Measurements from ENCODE around the gene ADAMTS15. TPM values are rescaled to one million over a fixed set of nuclear protein-coding genes. Genes with fewer than 3 reads are reported as not detected.

Gene ADAMTS15
- total and polyA plus RNA-seq, 10 of the 15 experiments (the other 5 are each of a cell fraction or from before 2014, with no cell fraction given), result not detected

DNA sequence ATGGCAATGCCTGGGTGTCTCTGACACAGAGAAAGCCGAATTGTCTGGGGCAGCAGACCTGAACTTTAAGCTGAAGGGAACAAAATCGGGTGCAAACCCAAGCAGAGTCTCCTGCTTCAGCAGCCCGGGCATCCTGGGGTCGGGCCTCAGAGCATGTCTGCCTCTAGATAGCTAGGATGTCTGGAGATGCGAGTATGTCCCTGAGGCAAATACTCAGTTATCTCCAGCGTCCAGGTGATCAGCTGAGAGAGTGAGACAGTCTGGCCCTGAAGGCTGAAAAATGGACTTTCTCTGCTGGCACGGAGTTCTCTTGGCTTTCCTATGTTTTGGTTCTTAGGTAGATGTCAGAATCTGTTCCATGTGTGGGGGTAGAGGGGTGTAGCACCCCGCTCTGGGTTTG, 23.3 kb upstream of the ADAMTS15 start:
- TF ChIP-seq CBX5 (IDR thresholded peaks at IDR 0.05; ENCODE audit: low read depth) (no peak), ATF7 (IDR thresholded peaks at IDR 0.05; ENCODE audit: low read depth) (no peak), NFYA (IDR thresholded peaks at IDR 0.05; ENCODE audit: borderline replicate concordance, low read depth, low read length) (no peak), TAF1 (IDR thresholded peaks at IDR 0.05; ENCODE audit: borderline replicate concordance, low read depth, low read length) (no peak), IKZF1 (conservative IDR thresholded peaks at IDR 0.05) (no peak), TCF12 (IDR thresholded peaks at IDR 0.05; ENCODE audit: low read depth, low read length) (no peak), EGR1 (IDR thresholded peaks at IDR 0.05; ENCODE audit: borderline replicate concordance in 1 of 2, low read depth in 2 of 2, low read length in 2 of 2) (no peak), SREBF1 (IDR thresholded peaks at IDR 0.05; ENCODE audit: low read length) (no peak), MEF2A (IDR thresholded peaks at IDR 0.05; ENCODE audit: insufficient read depth, low read depth, low read length) (no peak), PML (IDR thresholded peaks at IDR 0.05; ENCODE audit: low read length) (no peak), TCF3 (IDR thresholded peaks at IDR 0.05; ENCODE audit: borderline replicate concordance, insufficient read depth, low read depth, low read length) (no peak), SUPT20H (IDR thresholded peaks at IDR 0.05; ENCODE audit: borderline replicate concordance, control insufficient read depth, low read depth, low read length) (no peak), TBL1XR1 (IDR thresholded peaks at IDR 0.05; ENCODE audit: low read depth, low read length) (no peak), MYC (IDR thresholded peaks at IDR 0.05; ENCODE audit: insufficient read depth, insufficient read length, insufficient replicate concordance, low read length, severe bottlenecking) (no peak)
- TF ChIP-seq, protein P1, sequence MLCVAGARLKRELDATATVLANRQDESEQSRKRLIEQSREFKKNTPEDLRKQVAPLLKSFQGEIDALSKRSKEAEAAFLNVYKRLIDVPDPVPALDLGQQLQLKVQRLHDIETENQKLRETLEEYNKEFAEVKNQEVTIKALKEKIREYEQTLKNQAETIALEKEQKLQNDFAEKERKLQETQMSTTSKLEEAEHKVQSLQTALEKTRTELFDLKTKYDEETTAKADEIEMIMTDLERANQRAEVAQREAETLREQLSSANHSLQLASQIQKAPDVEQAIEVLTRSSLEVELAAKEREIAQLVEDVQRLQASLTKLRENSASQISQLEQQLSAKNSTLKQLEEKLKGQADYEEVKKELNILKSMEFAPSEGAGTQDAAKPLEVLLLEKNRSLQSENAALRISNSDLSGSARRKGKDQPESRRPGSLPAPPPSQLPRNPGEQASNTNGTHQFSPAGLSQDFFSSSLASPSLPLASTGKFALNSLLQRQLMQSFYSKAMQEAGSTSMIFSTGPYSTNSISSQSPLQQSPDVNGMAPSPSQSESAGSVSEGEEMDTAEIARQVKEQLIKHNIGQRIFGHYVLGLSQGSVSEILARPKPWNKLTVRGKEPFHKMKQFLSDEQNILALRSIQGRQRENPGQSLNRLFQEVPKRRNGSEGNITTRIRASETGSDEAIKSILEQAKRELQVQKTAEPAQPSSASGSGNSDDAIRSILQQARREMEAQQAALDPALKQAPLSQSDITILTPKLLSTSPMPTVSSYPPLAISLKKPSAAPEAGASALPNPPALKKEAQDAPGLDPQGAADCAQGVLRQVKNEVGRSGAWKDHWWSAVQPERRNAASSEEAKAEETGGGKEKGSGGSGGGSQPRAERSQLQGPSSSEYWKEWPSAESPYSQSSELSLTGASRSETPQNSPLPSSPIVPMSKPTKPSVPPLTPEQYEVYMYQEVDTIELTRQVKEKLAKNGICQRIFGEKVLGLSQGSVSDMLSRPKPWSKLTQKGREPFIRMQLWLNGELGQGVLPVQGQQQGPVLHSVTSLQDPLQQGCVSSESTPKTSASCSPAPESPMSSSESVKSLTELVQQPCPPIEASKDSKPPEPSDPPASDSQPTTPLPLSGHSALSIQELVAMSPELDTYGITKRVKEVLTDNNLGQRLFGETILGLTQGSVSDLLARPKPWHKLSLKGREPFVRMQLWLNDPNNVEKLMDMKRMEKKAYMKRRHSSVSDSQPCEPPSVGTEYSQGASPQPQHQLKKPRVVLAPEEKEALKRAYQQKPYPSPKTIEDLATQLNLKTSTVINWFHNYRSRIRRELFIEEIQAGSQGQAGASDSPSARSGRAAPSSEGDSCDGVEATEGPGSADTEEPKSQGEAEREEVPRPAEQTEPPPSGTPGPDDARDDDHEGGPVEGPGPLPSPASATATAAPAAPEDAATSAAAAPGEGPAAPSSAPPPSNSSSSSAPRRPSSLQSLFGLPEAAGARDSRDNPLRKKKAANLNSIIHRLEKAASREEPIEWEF (IDR thresholded peaks at IDR 0.05; ENCODE audit: insufficient replicate concordance, low read depth, low read length), result no peak
- TF ChIP-seq, protein P2, sequence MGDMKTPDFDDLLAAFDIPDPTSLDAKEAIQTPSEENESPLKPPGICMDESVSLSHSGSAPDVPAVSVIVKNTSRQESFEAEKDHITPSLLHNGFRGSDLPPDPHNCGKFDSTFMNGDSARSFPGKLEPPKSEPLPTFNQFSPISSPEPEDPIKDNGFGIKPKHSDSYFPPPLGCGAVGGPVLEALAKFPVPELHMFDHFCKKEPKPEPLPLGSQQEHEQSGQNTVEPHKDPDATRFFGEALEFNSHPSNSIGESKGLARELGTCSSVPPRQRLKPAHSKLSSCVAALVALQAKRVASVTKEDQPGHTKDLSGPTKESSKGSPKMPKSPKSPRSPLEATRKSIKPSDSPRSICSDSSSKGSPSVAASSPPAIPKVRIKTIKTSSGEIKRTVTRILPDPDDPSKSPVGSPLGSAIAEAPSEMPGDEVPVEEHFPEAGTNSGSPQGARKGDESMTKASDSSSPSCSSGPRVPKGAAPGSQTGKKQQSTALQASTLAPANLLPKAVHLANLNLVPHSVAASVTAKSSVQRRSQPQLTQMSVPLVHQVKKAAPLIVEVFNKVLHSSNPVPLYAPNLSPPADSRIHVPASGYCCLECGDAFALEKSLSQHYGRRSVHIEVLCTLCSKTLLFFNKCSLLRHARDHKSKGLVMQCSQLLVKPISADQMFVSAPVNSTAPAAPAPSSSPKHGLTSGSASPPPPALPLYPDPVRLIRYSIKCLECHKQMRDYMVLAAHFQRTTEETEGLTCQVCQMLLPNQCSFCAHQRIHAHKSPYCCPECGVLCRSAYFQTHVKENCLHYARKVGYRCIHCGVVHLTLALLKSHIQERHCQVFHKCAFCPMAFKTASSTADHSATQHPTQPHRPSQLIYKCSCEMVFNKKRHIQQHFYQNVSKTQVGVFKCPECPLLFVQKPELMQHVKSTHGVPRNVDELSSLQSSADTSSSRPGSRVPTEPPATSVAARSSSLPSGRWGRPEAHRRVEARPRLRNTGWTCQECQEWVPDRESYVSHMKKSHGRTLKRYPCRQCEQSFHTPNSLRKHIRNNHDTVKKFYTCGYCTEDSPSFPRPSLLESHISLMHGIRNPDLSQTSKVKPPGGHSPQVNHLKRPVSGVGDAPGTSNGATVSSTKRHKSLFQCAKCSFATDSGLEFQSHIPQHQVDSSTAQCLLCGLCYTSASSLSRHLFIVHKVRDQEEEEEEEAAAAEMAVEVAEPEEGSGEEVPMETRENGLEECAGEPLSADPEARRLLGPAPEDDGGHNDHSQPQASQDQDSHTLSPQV (IDR thresholded peaks at IDR 0.05), result no peak
- Histone ChIP-seq H3K4me3 (no peak overlapping the region), H3K36me3 (ENCODE audit: control insufficient read depth in 2 of 2, insufficient read depth in 2 of 2, low read length in 1 of 2) (no peaks in the 10 kb centered on the region), H3K9me3 (replicated peaks; ENCODE audit: control insufficient read depth, insufficient read depth, low read length) (no peaks in the 10 kb centered on the region), H3K9ac (ENCODE audit: control insufficient read depth, insufficient read depth, low read length) (no peak overlapping the region), H3K27ac (ENCODE audit: control insufficient read depth, insufficient read depth) (no peak overlapping the region), H4K20me1 (ENCODE audit: control insufficient read depth, insufficient read depth) (no peaks in the 10 kb centered on the region; the same call in 1 of the 2 replicates), H3K4me2 (ENCODE audit: control insufficient read depth, insufficient read depth) (no peak overlapping the region), H3K79me2 (ENCODE audit: control insufficient read depth, insufficient read depth, low read length) (no peaks in the 10 kb centered on the region), H3K27me3 (replicated peaks in 1 of 2; ENCODE audit: control insufficient read depth in 2 of 2, insufficient read depth in 2 of 2, low read length in 1 of 2) (peaks cover 16 to 18% of the 10 kb centered on the region in 2 experiments), H2AFZ (ENCODE audit: control insufficient read depth, low read depth, low read length) (no peak overlapping the region), H3K4me1 (ENCODE audit: control insufficient read depth, insufficient read depth, low read length) (no peaks in the 10 kb centered on the region)
- no TSS peak for BruUV-seq (replicated peaks)
- CTCF ChIA-PET, result interaction anchor here (1.0 to 1.6 kb wide), 2 partner anchors 106 to 212 kb away, joined by 3 to 6 read pairs; no protein-coding TSS in a partner anchor
- FAIRE-seq (no peak), DNase-seq (ENCODE audit: low read depth, low spot score) (no peak), ATAC-seq (no peak)
- in situ Hi-C loops (cut with MboI), result loop anchor here (10.0 kb wide), 1 partner anchor 210 kb away; no protein-coding TSS in a partner anchor
- RAD21 ChIA-PET (ENCODE audit: unreplicated experiment), result no interaction called here
- POLR2A ChIA-PET, result no interaction called here
- WGBS (ENCODE audit: insufficient coverage, insufficient replicate concordance, low lambda C conversion rate, missing lambda C conversion rate), result 5% methylated on average over 8 of the region's 8 CpGs
- intact Hi-C loops (cut with micrococcal nuclease; ENCODE audit: unreplicated experiment), result no loop called here
- SMC1A ChIA-PET (ENCODE audit: uncharacterized antibody, unreplicated experiment), result interaction anchor here (1.1 to 2.7 kb wide), 2 partner anchors 8 to 212 kb away, joined by 3 to 10 read pairs; no protein-coding TSS in a partner anchor
